Activated T-cell treated with anti-CD3 and anti-CD28 coated beads, Interleukin-2, amount 50 U/mL, for 4 hours (primary cell): ENCODE results near the gene SLC26A8. TPM values are rescaled to one million over a fixed set of nuclear protein-coding genes. Genes with fewer than 3 reads are reported as not detected.

Experiments used
- ATAC-seq, 2 donors: fragments of 200-7000 bp; cut with Tn5 transposase; one replicate each; pipeline ENCODE4 v1.10.0; 2021
- DNase-seq: peaks from one replicate; pipeline ENCODE4 v3.0.0-alpha.2; 2020
- H3K27me3 Mint-ChIP-seq: one replicate; pipeline ENCODE4 v1.8.0; 2021; ENCODE audit warnings: low read depth, mixed read lengths
- H3K36me3 Mint-ChIP-seq: one replicate; pipeline ENCODE4 v1.8.0; 2022; ENCODE audit warnings: mixed read lengths; ENCODE audit not compliant: insufficient read depth
- H3K4me1 Mint-ChIP-seq: one replicate; pipeline ENCODE4 v1.8.0; 2021; ENCODE audit warnings: low read depth, mixed read lengths
- H3K4me3 Mint-ChIP-seq: one replicate; pipeline ENCODE4 v1.8.0; 2021; ENCODE audit warnings: mild to moderate bottlenecking, moderate library complexity, mixed read lengths
- H3K9me3 Mint-ChIP-seq: one replicate; pipeline ENCODE4 v1.8.0; 2021; ENCODE audit warnings: mixed read lengths
- total RNA-seq, 3 donors: library from RNA; stranded (reverse); gene quantifications; one replicate each; pipeline ENCODE4 v1.2.1, GENCODE V29; 2021

Gene SLC26A8
- total RNA-seq, 3 donors from 2014 or later, result not detected

- H3K4me1 Mint-ChIP-seq, result peaks cover 53% of the 10 kb centered on the region
- no peaks in the 10 kb centered on the region for H3K9me3 Mint-ChIP-seq
- no peaks in the 10 kb centered on the region for H3K27me3 Mint-ChIP-seq
Observed at GRCh38 chr6:36063318-36064060, 39.0 kb upstream of the SLC26A8 start.

GRCh38 chr6:36062247-36062646 lies 37.8 kb upstream of the SLC26A8 start:
- H3K9me3 Mint-ChIP-seq, result no peaks in the 10 kb centered on the region
- H3K36me3 Mint-ChIP-seq, result peaks cover 30% of the 10 kb centered on the region
- peaks cover 40% of the 10 kb centered on the region for H3K4me1 Mint-ChIP-seq
- ATAC-seq (no peak), DNase-seq (no peak)
- H3K27me3 Mint-ChIP-seq, result no peaks in the 10 kb centered on the region
- no peak overlapping the region for H3K4me3 Mint-ChIP-seq

More at GRCh38 chr6:36063318-36064060, 39.0 kb upstream of the SLC26A8 start:
- DNase-seq (no peak), ATAC-seq (no peak)
- no peak overlapping the region for H3K4me3 Mint-ChIP-seq
- peaks cover 27% of the 10 kb centered on the region for H3K36me3 Mint-ChIP-seq

- ATAC-seq (no peak), DNase-seq (no peak)
- H3K9me3 Mint-ChIP-seq, result no peaks in the 10 kb centered on the region
- no peaks in the 10 kb centered on the region for H3K27me3 Mint-ChIP-seq
- H3K4me1 Mint-ChIP-seq, result peaks cover 33% of the 10 kb centered on the region
- H3K36me3 Mint-ChIP-seq, result peaks cover 30% of the 10 kb centered on the region
- no peak overlapping the region for H3K4me3 Mint-ChIP-seq
Observed at GRCh38 chr6:36061236-36061635, 36.8 kb upstream of the SLC26A8 start.

- DNase-seq, result no peak
- H3K36me3 Mint-ChIP-seq, result peaks cover 21% of the 10 kb centered on the region
- peaks cover 17% of the 10 kb centered on the region for H3K4me1 Mint-ChIP-seq
- no peak overlapping the region for H3K4me3 Mint-ChIP-seq
- no peaks in the 10 kb centered on the region for H3K27me3 Mint-ChIP-seq
- no peaks in the 10 kb centered on the region for H3K9me3 Mint-ChIP-seq
- ATAC-seq, result no peak
Observed at GRCh38 chr6:36056178-36056577, 31.7 kb upstream of the SLC26A8 start.

GRCh38 chr6:36054956-36055355 lies 30.5 kb upstream of the SLC26A8 start:
- Mint-ChIP-seq H3K9me3 (no peaks in the 10 kb centered on the region), H3K4me3 (no peak overlapping the region), H3K4me1 (peaks cover 17% of the 10 kb centered on the region), H3K36me3 (peaks cover 12% of the 10 kb centered on the region), H3K27me3 (no peaks in the 10 kb centered on the region)
- no peak for DNase-seq
- no peak for ATAC-seq

GRCh38 chr6:36054415-36054814 lies 30.0 kb upstream of the SLC26A8 start:
- ATAC-seq, result no peak
- Mint-ChIP-seq H3K9me3 (no peaks in the 10 kb centered on the region), H3K4me3 (no peak overlapping the region), H3K36me3 (peaks cover 7% of the 10 kb centered on the region), H3K4me1 (peaks cover 14% of the 10 kb centered on the region), H3K27me3 (no peaks in the 10 kb centered on the region)
- no peak for DNase-seq

GRCh38 chr6:36053878-36054277 lies 29.4 kb upstream of the SLC26A8 start:
- Mint-ChIP-seq H3K4me3 (no peak overlapping the region), H3K36me3 (peaks cover 5% of the 10 kb centered on the region), H3K4me1 (peaks cover 13% of the 10 kb centered on the region), H3K27me3 (no peaks in the 10 kb centered on the region), H3K9me3 (no peaks in the 10 kb centered on the region)
- ATAC-seq, result no peak
- DNase-seq, result no peak

- DNase-seq (no peak), ATAC-seq (no peak)
- Mint-ChIP-seq H3K36me3 (peaks cover 5% of the 10 kb centered on the region), H3K4me1 (peaks cover 15% of the 10 kb centered on the region), H3K27me3 (no peaks in the 10 kb centered on the region), H3K9me3 (no peaks in the 10 kb centered on the region), H3K4me3 (no peak overlapping the region)
Observed at GRCh38 chr6:36052097-36052496, 27.7 kb upstream of the SLC26A8 start.

GRCh38 chr6:36050947-36051710 lies 26.7 kb upstream of the SLC26A8 start:
- DNase-seq (no peak), ATAC-seq (no peak)
- Mint-ChIP-seq H3K27me3 (no peaks in the 10 kb centered on the region), H3K9me3 (no peaks in the 10 kb centered on the region), H3K4me1 (peaks cover 19% of the 10 kb centered on the region), H3K36me3 (peaks cover 6% of the 10 kb centered on the region), H3K4me3 (no peak overlapping the region)

- Mint-ChIP-seq H3K27me3 (no peaks in the 10 kb centered on the region), H3K36me3 (peaks cover 4% of the 10 kb centered on the region), H3K4me1 (peaks cover 17% of the 10 kb centered on the region), H3K4me3 (no peak overlapping the region), H3K9me3 (no peaks in the 10 kb centered on the region)
- no peak for ATAC-seq
- DNase-seq, result no peak
Observed at GRCh38 chr6:36050305-36050704, 25.9 kb upstream of the SLC26A8 start.

- no peak for ATAC-seq
- no peaks in the 10 kb centered on the region for H3K27me3 Mint-ChIP-seq
- H3K36me3 Mint-ChIP-seq, result peaks cover 4% of the 10 kb centered on the region
- H3K4me3 Mint-ChIP-seq, result no peak overlapping the region
- H3K4me1 Mint-ChIP-seq, result peaks cover 11% of the 10 kb centered on the region
- H3K9me3 Mint-ChIP-seq, result no peaks in the 10 kb centered on the region
- no peak for DNase-seq
Observed at GRCh38 chr6:36049582-36049981, 25.1 kb upstream of the SLC26A8 start.

GRCh38 chr6:36042618-36043260 lies 18.3 kb upstream of the SLC26A8 start:
- Mint-ChIP-seq H3K4me3 (no peak overlapping the region), H3K36me3 (peaks cover 4% of the 10 kb centered on the region), H3K9me3 (no peaks in the 10 kb centered on the region), H3K4me1 (peaks cover 56% of the 10 kb centered on the region), H3K27me3 (no peaks in the 10 kb centered on the region)
- DNase-seq, result no peak
- no peak for ATAC-seq

- no peaks in the 10 kb centered on the region for H3K27me3 Mint-ChIP-seq
- ATAC-seq (no peak), DNase-seq (no peak)
- H3K4me3 Mint-ChIP-seq, result no peak overlapping the region
- H3K36me3 Mint-ChIP-seq, result peaks cover 3% of the 10 kb centered on the region
- H3K9me3 Mint-ChIP-seq, result no peaks in the 10 kb centered on the region
- peaks cover 59% of the 10 kb centered on the region for H3K4me1 Mint-ChIP-seq
Observed at GRCh38 chr6:36040958-36041357, 16.5 kb upstream of the SLC26A8 start.

GRCh38 chr6:36039112-36039511 lies 14.7 kb upstream of the SLC26A8 start:
- ATAC-seq (no peak), DNase-seq (no peak)
- Mint-ChIP-seq H3K4me3 (no peak overlapping the region), H3K9me3 (no peaks in the 10 kb centered on the region), H3K36me3 (peaks cover 6% of the 10 kb centered on the region), H3K4me1 (peaks cover 66% of the 10 kb centered on the region), H3K27me3 (no peaks in the 10 kb centered on the region)
